Gastrocnemius medialis (tissue), 4 donors: ENCODE results near the gene VIP. TPM values are rescaled to one million over a fixed set of nuclear protein-coding genes. Genes with fewer than 3 reads are reported as not detected.

Experiments
- ATAC-seq, 2 donors: fragments of 150-250 bp; one replicate each; pipeline ENCODE4 v1.9.1; 2016
- DNase-seq, 2 donors: peaks; one replicate each; pipeline ENCODE4 v3.0.0-alpha.2; 2019
- H3K27ac ChIP-seq, 4 donors: fragments of 200-600 bp; sonication (generic); 1 replicate in 1 of 4; 2 replicates in 3 of 4; pipeline ENCODE4 v1.5.1; 2016 to 2018; ENCODE audit warnings: mild to moderate bottlenecking in 2 of 4, moderate library complexity in 1 of 4
- H3K27me3 ChIP-seq, 3 donors: fragments of 200-600 bp; sonication (generic) in 2 of 3; 1 replicate in 1 of 3; 2 replicates in 2 of 3; pipeline versions ENCODE4 v1.5.1 to v1.6.0; 2016 to 2019; ENCODE audit warnings: mild to moderate bottlenecking in 1 of 3, moderate library complexity in 1 of 3
- H3K36me3 ChIP-seq, 2 donors: fragments of 200-600 bp; sonication (generic) in 1 of 2; one replicate each; pipeline ENCODE4 v1.5.1; 2017 to 2018
- H3K4me1 ChIP-seq, 2 donors: fragments of 200-600 bp; sonication (generic) in 1 of 2; one replicate each; pipeline ENCODE4 v1.5.1; 2016 to 2017; ENCODE audit warnings: mild to moderate bottlenecking in 2 of 2
- H3K4me3 ChIP-seq, 4 donors: fragments of 200-600 bp; sonication (generic) in 3 of 4; 1 replicate in 1 of 4; 2 replicates in 3 of 4; pipeline ENCODE4 v1.5.1; 2016 to 2019; ENCODE audit warnings: mild to moderate bottlenecking in 2 of 4
- H3K9me3 ChIP-seq, 3 donors: fragments of 200-600 bp; sonication (generic) in 2 of 3; 1 replicate in 1 of 3; 2 replicates in 2 of 3; pipeline ENCODE4 v1.5.1; 2016 to 2019
- POLR2A ChIP-seq, 2 donors: fragments of 450-650 bp; IDR thresholded peaks; one replicate each; pipeline ENCODE4 v1.6.1; 2017; ENCODE audit warnings: antibody characterized with exemption in 2 of 2, mild to moderate bottlenecking in 2 of 2, moderate library complexity in 2 of 2
- in situ Hi-C, 4 donors: fragments of 200-750 bp; cut with MboI; loops; one replicate each; pipeline versions ENCODE4 v1.15.0 to v1.8.0; 2017; ENCODE audit warnings: low sequenced_read_pairs in 4 of 4
- intact Hi-C: fragments of 100-400 bp; cut with DNase I; formaldehyde crosslinking; loops from one replicate; pipeline ENCODE4 v1.15.1; 2023; ENCODE audit warnings: low total_unique reads
- total RNA-seq, 4 donors: library from RNA; depleted of rRNA; stranded (reverse); fragments of >200 nt; gene quantifications; one replicate each; pipeline versions ENCODE4 v1.1.0 to v1.2.3, GENCODE V29; 2016
- TF ChIP-seq, protein P1 (sequence below), 5 experiments: fragments of 450-650 bp in 3 of 5; fragments of 200-600 bp in 2 of 5; sonication (generic) in 2 of 5; IDR thresholded peaks in 4 of 5; conservative IDR thresholded peaks in 1 of 5; 1 replicate in 4 of 5; 2 replicates in 1 of 5; pipeline ENCODE4 v1.5.1; 2016 to 2019; ENCODE audit warnings: antibody characterized with exemption in 5 of 5, mild to moderate bottlenecking in 3 of 5, moderate library complexity in 3 of 5

The VIP gene
- total RNA-seq, 4 donors from 2014 or later = 0.88 TPM; not detected in 3

DNA sequence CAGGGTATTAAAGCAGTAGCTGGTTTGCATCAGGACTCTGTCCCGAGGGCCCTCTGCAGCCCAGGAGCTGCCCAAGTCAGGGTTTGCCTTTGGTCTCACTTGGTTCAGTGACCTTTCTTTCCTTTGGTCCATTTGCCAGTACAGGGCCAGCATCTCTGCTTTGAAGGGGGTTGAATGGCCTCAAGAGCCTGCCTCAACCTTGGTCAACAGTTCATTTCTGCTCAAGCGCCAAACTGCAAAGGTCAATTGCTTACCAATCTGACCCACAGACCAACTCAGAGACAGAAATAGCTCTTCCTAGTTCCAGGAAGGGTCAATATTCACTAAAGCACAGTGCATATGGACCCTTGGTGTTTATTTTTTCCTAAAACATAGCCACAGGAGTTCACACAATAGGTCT, 19.4 kb downstream of the VIP start:
- ATAC-seq (no peak), DNase-seq (no peak)
- no peaks in the 10 kb centered on the region for H3K27me3 ChIP-seq
- no peak overlapping the region for H3K4me3 ChIP-seq
- intact Hi-C loops = no loop called here
- H3K9me3 ChIP-seq = no peaks in the 10 kb centered on the region
- in situ Hi-C loops = no loop called here
- H3K27ac ChIP-seq = no peak overlapping the region
- no peak for TF ChIP-seq POLR2A (IDR thresholded peaks at IDR 0.05)
- TF ChIP-seq, protein P1, sequence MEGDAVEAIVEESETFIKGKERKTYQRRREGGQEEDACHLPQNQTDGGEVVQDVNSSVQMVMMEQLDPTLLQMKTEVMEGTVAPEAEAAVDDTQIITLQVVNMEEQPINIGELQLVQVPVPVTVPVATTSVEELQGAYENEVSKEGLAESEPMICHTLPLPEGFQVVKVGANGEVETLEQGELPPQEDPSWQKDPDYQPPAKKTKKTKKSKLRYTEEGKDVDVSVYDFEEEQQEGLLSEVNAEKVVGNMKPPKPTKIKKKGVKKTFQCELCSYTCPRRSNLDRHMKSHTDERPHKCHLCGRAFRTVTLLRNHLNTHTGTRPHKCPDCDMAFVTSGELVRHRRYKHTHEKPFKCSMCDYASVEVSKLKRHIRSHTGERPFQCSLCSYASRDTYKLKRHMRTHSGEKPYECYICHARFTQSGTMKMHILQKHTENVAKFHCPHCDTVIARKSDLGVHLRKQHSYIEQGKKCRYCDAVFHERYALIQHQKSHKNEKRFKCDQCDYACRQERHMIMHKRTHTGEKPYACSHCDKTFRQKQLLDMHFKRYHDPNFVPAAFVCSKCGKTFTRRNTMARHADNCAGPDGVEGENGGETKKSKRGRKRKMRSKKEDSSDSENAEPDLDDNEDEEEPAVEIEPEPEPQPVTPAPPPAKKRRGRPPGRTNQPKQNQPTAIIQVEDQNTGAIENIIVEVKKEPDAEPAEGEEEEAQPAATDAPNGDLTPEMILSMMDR (IDR thresholded peaks at IDR 0.05 in 4 of 5, conservative IDR thresholded peaks at IDR 0.05 in 1 of 5) = no peak
- H3K36me3 ChIP-seq = no peaks in the 10 kb centered on the region
- H3K4me1 ChIP-seq = no peaks in the 10 kb centered on the region

DNA sequence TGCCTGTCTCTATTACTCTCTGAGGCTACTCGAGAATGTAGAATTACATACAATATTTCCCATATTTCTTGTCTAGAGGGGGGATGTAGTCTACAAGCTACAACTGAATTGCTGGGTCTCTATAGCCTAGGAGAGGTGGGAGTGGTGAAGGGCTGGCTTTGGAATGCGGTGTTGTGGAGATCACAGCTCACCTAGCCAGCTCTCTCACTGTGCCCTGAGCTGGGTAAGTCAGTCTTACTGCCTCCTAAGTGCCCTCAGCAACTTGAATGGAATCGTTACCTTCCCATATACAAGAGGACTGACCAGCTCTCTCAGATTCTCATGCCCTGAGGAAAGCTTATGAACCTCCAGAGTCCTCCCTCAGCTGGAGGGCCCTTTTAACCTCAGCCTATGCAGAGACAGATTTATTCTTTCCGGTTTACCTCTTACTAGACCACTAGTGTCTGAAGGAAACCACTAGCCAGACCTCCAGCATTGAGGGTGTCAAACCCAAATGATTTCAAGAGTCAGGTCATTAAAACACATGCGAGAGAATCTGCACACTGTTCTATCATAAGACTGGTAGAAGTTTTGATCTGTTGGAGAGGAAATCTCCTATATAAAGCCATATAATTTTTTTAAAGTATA, 20.6 kb downstream of the VIP start:
- Histone ChIP-seq H3K4me1 (no peaks in the 10 kb centered on the region), H3K9me3 (no peaks in the 10 kb centered on the region), H3K27me3 (no peaks in the 10 kb centered on the region), H3K4me3 (no peak overlapping the region), H3K36me3 (no peaks in the 10 kb centered on the region), H3K27ac (no peak overlapping the region)
- ATAC-seq (no peak), DNase-seq (no peak)
- intact Hi-C loops = no loop called here
- in situ Hi-C loops = no loop called here
- TF ChIP-seq, protein P1 (IDR thresholded peaks at IDR 0.05 in 4 of 5, conservative IDR thresholded peaks at IDR 0.05 in 1 of 5) = no peak
- no peak for TF ChIP-seq POLR2A (IDR thresholded peaks at IDR 0.05)

DNA sequence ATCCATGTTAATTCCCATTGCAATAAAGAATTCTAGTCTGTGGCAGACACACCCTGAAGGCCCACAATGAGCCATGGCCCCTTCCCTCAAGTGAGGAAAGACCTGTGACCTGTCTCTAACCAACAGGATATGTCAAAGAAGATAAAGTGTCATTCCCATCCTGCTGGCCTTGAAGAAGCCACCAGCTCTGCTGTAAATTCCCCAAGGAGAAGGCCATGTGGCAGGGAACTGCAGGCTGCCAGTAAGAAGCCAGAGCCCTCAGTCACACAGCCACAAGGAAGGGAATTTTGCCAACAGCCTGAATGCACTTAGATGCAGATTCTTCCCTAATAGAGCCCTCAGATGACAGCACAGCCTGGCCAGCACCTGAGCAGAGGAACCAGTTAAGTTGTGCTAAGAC, 24.8 kb downstream of the VIP start:
- H3K27me3 ChIP-seq = no peaks in the 10 kb centered on the region
- H3K36me3 ChIP-seq = no peaks in the 10 kb centered on the region
- intact Hi-C loops = no loop called here
- TF ChIP-seq, protein P1 (IDR thresholded peaks at IDR 0.05 in 4 of 5, conservative IDR thresholded peaks at IDR 0.05 in 1 of 5) = no peak
- TF ChIP-seq POLR2A (IDR thresholded peaks at IDR 0.05) = no peak
- in situ Hi-C loops = no loop called here
- DNase-seq (no peak), ATAC-seq (no peak)
- H3K9me3 ChIP-seq = no peaks in the 10 kb centered on the region
- H3K4me3 ChIP-seq = no peak overlapping the region
- no peak overlapping the region for H3K27ac ChIP-seq
- H3K4me1 ChIP-seq = no peaks in the 10 kb centered on the region

DNA sequence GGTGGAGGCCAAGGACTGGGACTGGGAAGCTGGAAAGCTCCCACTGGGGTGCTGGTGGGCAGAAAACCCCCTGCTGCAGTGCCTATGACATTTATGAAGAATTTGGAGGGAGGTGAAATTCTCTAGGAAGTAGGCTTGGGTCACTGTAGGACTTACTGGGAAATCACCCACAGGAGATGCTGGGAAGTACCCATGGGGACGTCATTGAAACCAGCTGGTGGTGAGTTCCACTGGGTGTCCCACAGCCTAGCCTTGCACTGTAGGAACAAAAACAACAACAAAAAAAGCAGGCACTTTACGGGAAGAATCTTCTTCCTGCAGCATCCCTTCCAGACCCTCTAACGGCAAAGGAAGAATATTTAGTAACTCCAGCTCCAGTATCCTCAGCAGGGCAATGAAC, 26.2 kb downstream of the VIP start:
- H3K9me3 ChIP-seq = no peaks in the 10 kb centered on the region
- in situ Hi-C loops = no loop called here
- H3K27ac ChIP-seq = no peak overlapping the region
- no peak for ATAC-seq
- no peaks in the 10 kb centered on the region for H3K27me3 ChIP-seq
- DNase-seq = no peak
- TF ChIP-seq, protein P1 (IDR thresholded peaks at IDR 0.05 in 4 of 5, conservative IDR thresholded peaks at IDR 0.05 in 1 of 5) = no peak
- no peak overlapping the region for H3K4me3 ChIP-seq
- no peaks in the 10 kb centered on the region for H3K36me3 ChIP-seq
- intact Hi-C loops = no loop called here
- H3K4me1 ChIP-seq = no peaks in the 10 kb centered on the region
